ENCODE data around the gene MRTFB. TPM values are rescaled to one million over a fixed set of nuclear protein-coding genes. Genes with fewer than 3 reads are reported as not detected.

The MRTFB gene
- total RNA-seq, 1 experiment from 2014 or later, result 29.5 TPM

DNA sequence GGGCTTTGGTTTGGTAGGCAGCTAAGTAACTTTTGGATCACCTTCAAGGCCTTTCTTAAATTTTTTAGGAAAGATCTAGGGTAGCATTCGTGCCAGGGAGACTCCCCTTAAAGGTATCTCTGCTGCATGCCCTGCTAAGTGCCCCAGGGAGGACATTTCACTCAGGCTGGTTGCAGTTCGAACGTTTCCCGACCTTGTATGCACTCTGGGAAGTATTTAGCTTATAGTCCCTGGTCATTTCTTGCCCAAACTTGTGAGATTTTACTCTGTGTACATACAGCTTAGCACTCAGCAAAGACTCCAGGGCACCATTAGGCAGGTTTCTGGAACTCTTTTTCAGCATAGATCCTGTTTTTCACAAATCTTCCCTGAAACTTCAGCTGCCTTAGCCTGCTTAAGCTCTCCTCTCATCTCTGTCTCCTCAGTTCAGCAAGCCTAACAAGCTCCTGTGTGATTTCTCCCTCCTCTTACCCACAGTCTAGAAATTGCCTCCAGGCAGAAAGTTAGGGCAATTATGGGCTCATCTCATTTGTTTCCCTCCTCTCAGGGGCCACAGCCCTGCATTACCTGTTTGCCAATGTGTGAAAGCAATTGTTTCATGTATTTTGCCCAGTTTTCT lies 84.6 kb downstream of the MRTFB start:
- Mint-ChIP-seq H3K4me1 (ENCODE audit: low read depth, unreplicated experiment) (no peaks in the 10 kb centered on the region), H3K27me3 (ENCODE audit: insufficient read depth, unreplicated experiment) (no peaks in the 10 kb centered on the region), H3K36me3 (ENCODE audit: insufficient read depth, unreplicated experiment) (no peaks in the 10 kb centered on the region), H3K27ac (ENCODE audit: unreplicated experiment) (no peak overlapping the region), H3K9me3 (ENCODE audit: unreplicated experiment) (no peaks in the 10 kb centered on the region), H3K4me3 (ENCODE audit: unreplicated experiment) (no peak overlapping the region)
- intact Hi-C loops (cut with micrococcal nuclease; ENCODE audit: unreplicated experiment), result no loop called here
- no peaks in the 10 kb centered on the region for H3K27me3 ChIP-seq (replicated peaks; ENCODE audit: control insufficient read depth, insufficient read depth, low read length)
- ChIA-PET POLR2A (no interaction called here), CTCF (no interaction called here)
- TF ChIP-seq, protein P1, sequence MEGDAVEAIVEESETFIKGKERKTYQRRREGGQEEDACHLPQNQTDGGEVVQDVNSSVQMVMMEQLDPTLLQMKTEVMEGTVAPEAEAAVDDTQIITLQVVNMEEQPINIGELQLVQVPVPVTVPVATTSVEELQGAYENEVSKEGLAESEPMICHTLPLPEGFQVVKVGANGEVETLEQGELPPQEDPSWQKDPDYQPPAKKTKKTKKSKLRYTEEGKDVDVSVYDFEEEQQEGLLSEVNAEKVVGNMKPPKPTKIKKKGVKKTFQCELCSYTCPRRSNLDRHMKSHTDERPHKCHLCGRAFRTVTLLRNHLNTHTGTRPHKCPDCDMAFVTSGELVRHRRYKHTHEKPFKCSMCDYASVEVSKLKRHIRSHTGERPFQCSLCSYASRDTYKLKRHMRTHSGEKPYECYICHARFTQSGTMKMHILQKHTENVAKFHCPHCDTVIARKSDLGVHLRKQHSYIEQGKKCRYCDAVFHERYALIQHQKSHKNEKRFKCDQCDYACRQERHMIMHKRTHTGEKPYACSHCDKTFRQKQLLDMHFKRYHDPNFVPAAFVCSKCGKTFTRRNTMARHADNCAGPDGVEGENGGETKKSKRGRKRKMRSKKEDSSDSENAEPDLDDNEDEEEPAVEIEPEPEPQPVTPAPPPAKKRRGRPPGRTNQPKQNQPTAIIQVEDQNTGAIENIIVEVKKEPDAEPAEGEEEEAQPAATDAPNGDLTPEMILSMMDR (IDR thresholded peaks at IDR 0.05; ENCODE audit: insufficient read depth in 1 of 2, low read depth in 1 of 2, low read length in 1 of 2, severe bottlenecking in 1 of 2, unreplicated experiment in 1 of 2), result no peak
- no TSS peak for BruUV-seq (replicated peaks)
- no peak for DNase-seq
- no peak overlapping the region for H3K4me3 ChIP-seq (ENCODE audit: low read depth, low read length)
- H3K9me3 ChIP-seq, result no peaks in the 10 kb centered on the region
- no peaks in the 10 kb centered on the region for H3K4me1 ChIP-seq
- H3K36me3 ChIP-seq (ENCODE audit: control insufficient read depth, insufficient read depth, low read length), result no peaks in the 10 kb centered on the region

DNA sequence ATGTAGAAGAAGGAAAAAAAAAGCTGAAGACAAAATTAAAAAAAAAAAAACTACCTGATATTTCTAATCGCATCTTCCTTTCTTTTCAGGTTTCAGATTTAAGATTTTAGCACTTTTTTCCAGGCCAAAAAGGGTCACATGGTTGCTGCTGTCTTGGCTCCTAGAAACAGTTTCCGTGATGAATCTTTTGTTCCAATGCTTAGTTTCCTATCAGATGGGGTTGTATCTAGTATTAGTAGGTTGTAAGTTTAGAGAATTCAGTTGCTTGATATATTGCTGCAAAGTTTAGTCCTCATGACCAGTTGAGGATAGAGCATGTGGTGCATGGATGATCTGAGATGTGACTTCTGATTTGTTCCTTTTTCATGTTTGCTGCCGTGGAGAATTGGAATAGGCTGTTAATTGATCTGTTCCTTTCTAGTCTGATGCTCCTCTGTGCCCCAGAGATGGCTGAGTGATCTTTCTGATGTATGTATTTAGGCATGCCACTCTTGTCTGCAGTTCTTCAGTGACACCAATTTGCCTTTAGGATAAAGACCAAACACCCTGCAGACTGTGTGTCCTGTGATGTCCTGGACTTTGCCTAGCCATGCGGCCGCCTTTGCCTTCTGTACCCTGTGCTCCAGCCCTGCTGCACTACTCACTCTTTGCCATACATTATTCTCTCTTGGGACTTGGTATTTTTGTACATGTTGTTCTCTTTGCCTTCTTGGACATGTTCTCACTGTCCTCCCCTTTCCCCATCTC lies 94.0 kb downstream of the MRTFB start:
- POLR2A ChIA-PET, result no interaction called here
- Histone ChIP-seq H3K27me3 (replicated peaks; ENCODE audit: control insufficient read depth, insufficient read depth, low read length) (no peaks in the 10 kb centered on the region), H3K4me1 (no peaks in the 10 kb centered on the region), H3K36me3 (ENCODE audit: control insufficient read depth, insufficient read depth, low read length) (no peaks in the 10 kb centered on the region), H3K4me3 (ENCODE audit: low read depth, low read length) (no peak overlapping the region), H3K9me3 (no peaks in the 10 kb centered on the region)
- Mint-ChIP-seq H3K27me3 (ENCODE audit: insufficient read depth, unreplicated experiment) (no peaks in the 10 kb centered on the region), H3K4me3 (ENCODE audit: unreplicated experiment) (no peak overlapping the region), H3K27ac (ENCODE audit: unreplicated experiment) (no peak overlapping the region), H3K9me3 (ENCODE audit: unreplicated experiment) (no peaks in the 10 kb centered on the region), H3K36me3 (ENCODE audit: insufficient read depth, unreplicated experiment) (peaks cover 5% of the 10 kb centered on the region), H3K4me1 (ENCODE audit: low read depth, unreplicated experiment) (peaks cover 20% of the 10 kb centered on the region)
- CTCF ChIA-PET, result no interaction called here
- TF ChIP-seq, protein P1 (IDR thresholded peaks at IDR 0.05; ENCODE audit: insufficient read depth in 1 of 2, low read depth in 1 of 2, low read length in 1 of 2, severe bottlenecking in 1 of 2, unreplicated experiment in 1 of 2), result no peak
- intact Hi-C loops (cut with micrococcal nuclease; ENCODE audit: unreplicated experiment), result no loop called here
- BruUV-seq (replicated peaks), result no TSS peak
- no peak for DNase-seq

DNA sequence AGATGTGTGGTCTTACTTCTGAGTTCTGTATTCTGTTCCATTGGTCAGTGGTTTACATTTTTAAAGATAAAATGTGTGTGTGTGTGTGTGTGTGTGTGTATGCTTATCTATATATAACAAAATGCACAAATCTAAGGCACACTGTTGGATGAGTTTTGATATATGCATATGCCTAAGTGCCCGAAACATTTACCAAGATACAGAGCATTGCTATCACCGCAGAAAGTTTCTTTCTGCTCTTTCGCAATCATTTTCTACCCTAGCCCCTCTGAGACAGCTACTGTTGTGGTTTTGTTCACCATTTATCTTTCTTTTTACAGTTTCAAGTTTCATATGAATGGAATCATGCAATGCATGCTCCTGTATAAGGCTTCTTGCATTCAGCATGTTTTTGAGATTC lies 97.0 kb downstream of the MRTFB start:
- ChIA-PET POLR2A (no interaction called here), CTCF (no interaction called here)
- no peak for DNase-seq
- TF ChIP-seq, protein P1 (IDR thresholded peaks at IDR 0.05; ENCODE audit: insufficient read depth in 1 of 2, low read depth in 1 of 2, low read length in 1 of 2, severe bottlenecking in 1 of 2, unreplicated experiment in 1 of 2), result no peak
- 0 out of 2 replicates have a peak, but pooled peaks cover 5% of the 10 kb centered on the region for H3K4me1 ChIP-seq
- H3K27me3 ChIP-seq (replicated peaks; ENCODE audit: control insufficient read depth, insufficient read depth, low read length), result no peaks in the 10 kb centered on the region
- no peak overlapping the region for H3K4me3 ChIP-seq (ENCODE audit: low read depth, low read length)
- H3K27ac Mint-ChIP-seq (ENCODE audit: unreplicated experiment), result no peak overlapping the region
- H3K27me3 Mint-ChIP-seq (ENCODE audit: insufficient read depth, unreplicated experiment), result no peaks in the 10 kb centered on the region
- peaks cover 5% of the 10 kb centered on the region for H3K36me3 Mint-ChIP-seq (ENCODE audit: insufficient read depth, unreplicated experiment)
- no TSS peak for BruUV-seq (replicated peaks)
- no peaks in the 10 kb centered on the region for H3K9me3 Mint-ChIP-seq (ENCODE audit: unreplicated experiment)
- no peak overlapping the region for H3K4me3 Mint-ChIP-seq (ENCODE audit: unreplicated experiment)
- no peaks in the 10 kb centered on the region for H3K36me3 ChIP-seq (ENCODE audit: control insufficient read depth, insufficient read depth, low read length)
- H3K9me3 ChIP-seq, result no peaks in the 10 kb centered on the region; the same call in 1 of the 2 replicates
- intact Hi-C loops (cut with micrococcal nuclease; ENCODE audit: unreplicated experiment), result no loop called here
- peaks cover 20% of the 10 kb centered on the region for H3K4me1 Mint-ChIP-seq (ENCODE audit: low read depth, unreplicated experiment)
